GM19463 (cell line): ENCODE measurements around the gene FEM1C.

Experiments
- ATAC-seq: cut with Tn5 transposase; IDR thresholded peaks from one replicate; pipeline ENCODE4 v1.9.1; 2021; ENCODE audit warnings: mild to moderate bottlenecking, moderate library complexity; ENCODE audit not compliant: unreplicated experiment

Gene FEM1C

DNA sequence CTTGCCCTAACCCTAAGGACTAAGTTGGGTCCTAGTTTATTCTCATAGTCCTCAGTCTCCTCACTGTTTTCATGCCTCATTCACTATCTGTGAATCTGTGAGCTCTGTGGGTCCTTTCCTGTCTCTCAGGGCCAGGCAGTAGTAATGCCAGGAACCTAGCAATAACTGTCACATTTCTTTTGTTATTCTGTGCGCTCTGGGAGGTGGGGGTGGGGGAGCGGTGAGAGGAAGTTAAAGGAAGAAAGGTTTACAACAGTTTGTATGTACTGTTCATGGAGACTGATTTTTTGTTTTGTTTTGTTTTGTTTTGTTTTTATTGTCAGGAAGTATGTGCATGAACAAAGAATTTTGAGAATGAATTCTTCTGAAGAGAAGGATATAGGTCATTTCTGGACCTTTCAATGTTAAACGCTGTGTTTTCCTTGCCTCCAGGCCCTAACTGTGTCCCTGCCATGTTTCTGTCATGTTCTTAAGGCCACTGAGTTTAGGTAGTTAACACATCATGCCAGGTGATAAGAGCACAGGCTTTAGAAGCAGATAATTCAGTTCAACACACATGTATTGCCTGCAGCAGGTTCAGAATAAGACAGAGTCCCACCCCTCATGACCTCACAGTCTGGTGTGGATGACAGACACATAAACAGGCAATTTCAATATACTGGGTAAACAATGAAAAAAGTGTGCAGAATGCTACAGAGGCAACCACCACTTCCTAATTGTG, 13.3 kb upstream of the FEM1C start:
- ATAC-seq, result no peak

GRCh38 chr5:115556276-115556675, 11.7 kb upstream of the FEM1C start:
- ATAC-seq, result no peak

- no peak for ATAC-seq
Measured at GRCh38 chr5:115555084-115555633, 10.6 kb upstream of the FEM1C start.

DNA sequence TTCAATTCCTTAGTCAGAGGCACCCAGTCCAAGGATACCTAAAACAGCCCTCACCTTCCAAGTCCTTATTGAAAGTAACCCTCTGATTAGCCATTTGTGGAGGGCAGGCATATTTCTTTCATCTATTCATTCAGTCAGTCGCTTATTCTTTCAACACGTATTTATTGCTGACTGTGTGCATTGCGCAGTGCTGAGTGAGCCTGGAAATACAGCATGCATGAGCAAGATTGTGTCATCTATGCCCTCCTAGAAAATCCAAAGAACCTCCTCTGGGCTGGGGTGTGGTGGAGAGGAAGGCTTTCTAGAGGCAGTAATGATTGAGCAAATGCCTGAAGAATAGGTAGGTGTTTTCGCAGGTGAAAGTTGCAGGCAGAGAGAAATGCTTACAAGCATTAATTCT, 8.5 kb upstream of the FEM1C start:
- no peak for ATAC-seq

DNA sequence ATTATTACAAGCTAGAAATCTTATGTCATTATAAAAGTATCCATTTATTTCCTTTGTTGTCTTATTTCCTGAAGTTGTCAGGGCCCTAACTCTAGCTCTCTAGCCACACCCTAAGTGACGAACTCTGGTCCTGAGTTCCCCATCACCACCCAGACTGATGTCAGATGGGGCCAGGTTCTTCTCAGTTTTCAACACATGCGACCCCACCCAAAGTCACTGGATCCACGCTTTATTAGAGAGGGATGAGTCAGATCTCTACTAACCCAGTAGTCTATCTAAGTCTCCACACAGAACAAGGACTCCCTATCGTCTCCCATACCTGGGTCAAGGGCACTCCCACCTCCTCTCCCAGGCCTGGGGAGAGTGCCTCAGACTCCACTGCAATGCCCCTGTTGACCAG, 6.8 kb upstream of the FEM1C start:
- peak; percentile 38 for ATAC-seq

- ATAC-seq, result peak; percentile 12
Measured at GRCh38 chr5:115549154-115549553, 4.6 kb upstream of the FEM1C start.

DNA sequence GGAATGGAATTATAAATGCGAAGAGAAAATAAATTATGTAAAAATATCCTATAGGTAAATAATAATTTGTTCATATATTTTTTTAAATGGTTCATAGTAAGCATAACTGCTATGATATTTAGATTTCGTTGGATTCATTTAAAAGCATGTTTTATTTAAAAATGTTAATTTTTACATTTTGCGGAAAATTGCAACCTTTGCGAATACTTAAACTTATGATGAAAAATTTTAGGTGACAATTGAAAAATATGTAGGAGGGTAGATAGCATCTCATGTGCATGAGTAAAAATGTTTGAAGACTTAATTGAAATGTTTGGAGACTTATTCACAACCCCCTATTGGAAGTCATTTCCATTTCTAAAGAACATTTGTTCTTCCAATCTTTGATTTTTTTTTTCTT, 4.1 kb upstream of the FEM1C start:
- no peak for ATAC-seq

- ATAC-seq, result no peak
Measured at GRCh38 chr5:115545351-115545882, 842 bp upstream of the FEM1C start.

- peak; percentile 9 for ATAC-seq
Measured at GRCh38 chr5:115544043-115544435, 536 bp downstream of the FEM1C start.

DNA sequence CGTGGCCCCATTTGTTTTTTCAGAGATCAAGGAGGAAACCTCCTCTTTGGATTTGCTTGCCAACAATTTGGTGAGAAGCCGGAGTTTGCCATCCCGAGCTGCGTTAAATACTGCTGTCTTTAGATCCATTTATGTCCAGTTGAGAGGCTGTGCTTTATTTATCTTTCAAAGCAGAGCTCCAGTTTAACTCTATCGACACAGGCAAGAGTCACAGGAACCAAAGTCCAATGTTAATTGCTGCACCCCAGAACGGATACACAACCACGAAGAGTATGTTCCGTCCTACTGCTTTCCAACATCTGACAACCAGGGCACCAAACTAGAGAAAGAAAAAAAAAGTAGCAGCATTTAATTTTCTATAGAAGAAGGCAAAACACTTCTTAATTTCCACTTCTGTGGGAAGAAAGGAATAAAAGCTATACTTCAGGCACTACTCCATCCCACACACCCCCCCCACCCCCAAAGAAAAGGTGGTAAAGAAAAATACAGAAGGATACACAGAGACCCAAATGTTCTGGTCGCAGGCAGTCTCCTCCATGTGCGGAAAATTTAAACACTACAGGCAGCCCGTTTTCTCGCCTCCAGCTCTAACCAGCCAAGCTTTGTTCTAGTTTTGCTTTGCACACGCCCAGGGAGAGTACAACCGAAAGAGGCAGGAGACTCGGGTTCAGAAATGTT, 1.1 kb downstream of the FEM1C start:
- peak; percentile 22 for ATAC-seq

- ATAC-seq, result no peak
Measured at GRCh38 chr5:115542651-115543364, 1.8 kb downstream of the FEM1C start.

DNA sequence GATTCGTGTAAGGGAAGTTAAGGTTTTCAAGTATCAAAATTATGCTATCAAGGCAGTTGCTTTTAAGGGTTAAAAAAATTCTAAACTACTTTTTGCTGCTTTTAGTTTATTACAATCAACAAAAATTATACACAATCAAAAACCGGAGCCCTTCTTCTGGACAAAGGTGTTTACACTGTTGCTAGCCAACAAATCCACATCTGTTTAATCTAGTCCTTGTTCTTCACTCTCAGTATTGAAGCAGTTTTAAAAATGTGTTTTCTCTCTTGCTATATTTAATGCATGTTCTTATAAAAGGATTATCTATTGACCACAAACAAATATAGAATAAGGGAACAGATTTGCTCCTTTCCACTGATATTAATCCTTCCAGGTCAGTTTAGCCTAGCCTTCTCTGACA, 2.5 kb downstream of the FEM1C start:
- no peak for ATAC-seq

- no peak for ATAC-seq
Measured at GRCh38 chr5:115541611-115542010, 3.0 kb downstream of the FEM1C start.

GRCh38 chr5:115535479-115536035, 9.0 kb downstream of the FEM1C start:
- ATAC-seq, result no peak

- no peak for ATAC-seq
Measured at GRCh38 chr5:115532517-115532916, 12.1 kb downstream of the FEM1C start.

DNA sequence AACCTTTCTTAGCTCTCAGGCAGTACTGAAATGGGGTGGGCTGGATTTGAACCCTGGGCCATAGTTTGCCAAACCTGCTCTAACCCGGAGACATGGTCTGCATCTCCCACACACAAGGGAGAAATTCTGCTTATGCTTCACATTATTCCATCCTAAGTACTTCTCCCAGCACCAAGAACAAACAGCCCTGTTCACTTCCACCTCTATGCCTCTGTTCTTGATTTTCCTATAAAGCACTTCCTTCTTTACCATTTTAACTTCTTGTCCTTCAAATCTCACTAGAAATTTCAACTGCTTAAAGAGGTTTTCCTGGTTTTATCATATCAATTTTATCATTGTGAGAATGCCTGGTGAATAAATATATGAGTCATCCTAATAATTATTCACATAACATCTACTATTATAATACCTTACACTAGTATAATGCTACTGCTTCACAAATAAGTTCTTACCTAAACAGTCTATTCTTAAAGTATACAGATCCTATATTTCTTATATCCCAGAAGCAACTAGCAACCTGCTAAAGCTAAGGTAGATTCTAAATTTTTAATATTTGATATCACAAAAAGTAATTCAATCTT, 12.7 kb downstream of the FEM1C start:
- ATAC-seq, result no peak

DNA sequence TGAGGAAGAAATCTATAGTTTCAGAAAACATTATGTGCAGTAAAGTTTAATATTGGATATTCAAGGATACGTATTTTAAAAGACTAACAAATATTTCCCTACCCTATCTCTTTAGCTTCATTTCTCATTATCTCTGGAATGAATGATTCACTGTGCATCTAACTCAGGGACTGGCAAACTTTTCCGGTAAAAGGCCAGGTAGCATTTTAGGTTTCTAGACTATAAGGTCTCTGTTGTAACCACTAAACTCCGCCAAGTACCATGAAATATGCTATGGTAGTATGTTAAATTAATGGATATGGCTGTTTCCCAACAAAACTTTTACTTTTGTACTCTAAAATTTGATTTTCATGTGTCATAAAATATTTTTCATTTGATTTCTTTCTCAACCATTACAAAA, 13.2 kb downstream of the FEM1C start:
- no peak for ATAC-seq

- no peak for ATAC-seq
Measured at GRCh38 chr5:115530426-115530825, 14.1 kb downstream of the FEM1C start.

- no peak for ATAC-seq
Measured at GRCh38 chr5:115526604-115527003, 18.0 kb downstream of the FEM1C start.

- ATAC-seq, result no peak
Measured at GRCh38 chr5:115524199-115524847, 20.3 kb downstream of the FEM1C start.
